MG63 (cell line): ENCODE results near the gene OTULINL. TPM values are rescaled to one million over a fixed set of nuclear protein-coding genes. Genes with fewer than 3 reads are reported as not detected.

Experiments used
- DNase-seq: peaks from one replicate; pipeline ENCODE4 v3.0.0-alpha.2; 2020
- H3K27me3 ChIP-seq: fragments of 250-450 bp; sonication (Bioruptor Pico); 2 replicates; pipeline ENCODE4 v1.5.1; 2020; ENCODE audit warnings: mild to moderate bottlenecking, moderate library complexity
- H3K36me3 ChIP-seq: fragments of 250-450 bp; sonication (Bioruptor Pico); 2 replicates; pipeline ENCODE4 v1.5.1; 2020; ENCODE audit warnings: mild to moderate bottlenecking, moderate library complexity
- H3K4me3 ChIP-seq: fragments of 250-450 bp; sonication (Bioruptor Pico); 2 replicates; pipeline ENCODE4 v1.5.1; 2020; ENCODE audit warnings: mild to moderate bottlenecking, moderate library complexity
- H3K9me3 ChIP-seq: fragments of 250-450 bp; sonication (Bioruptor Pico); 2 replicates; pipeline ENCODE4 v1.5.1; 2020; ENCODE audit warnings: mild to moderate bottlenecking, moderate library complexity
- total RNA-seq: library from RNA; depleted of rRNA; stranded (reverse); fragments of >200 nt; shearing (Covaris generic); gene quantifications from 2 replicates; pipeline ENCODE4 v1.2.3, GENCODE V29; 2014; ENCODE audit warnings: low replicate concordance; rRNA removed

Gene OTULINL
- total RNA-seq, 1 experiment from 2014 or later: 0.63 TPM

DNA sequence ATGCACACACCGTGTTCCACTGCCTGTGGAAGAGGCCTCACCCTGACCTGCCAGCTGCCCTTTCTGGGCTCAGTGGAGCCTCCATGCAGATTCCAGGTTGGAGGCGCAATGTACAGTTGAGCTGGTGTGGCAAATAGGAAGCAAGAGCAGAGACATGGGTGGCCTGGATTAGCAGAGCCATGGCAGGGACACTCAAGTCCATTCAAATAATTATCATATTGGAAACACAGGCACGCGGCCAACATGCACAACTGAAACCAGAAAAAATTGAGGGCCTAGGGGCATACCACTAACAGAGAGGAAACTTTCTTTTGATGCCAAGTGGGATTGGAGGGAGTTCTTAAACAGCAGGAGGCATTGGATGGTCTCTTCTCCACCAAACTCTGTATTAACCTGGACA is 35.8 kb downstream of the OTULINL start:
- Histone ChIP-seq H3K4me3 (no peak overlapping the region), H3K27me3 (peaks cover 14% of the 10 kb centered on the region), H3K36me3 (no peaks in the 10 kb centered on the region), H3K9me3 (peaks cover 5% of the 10 kb centered on the region)
- no peak for DNase-seq

DNA sequence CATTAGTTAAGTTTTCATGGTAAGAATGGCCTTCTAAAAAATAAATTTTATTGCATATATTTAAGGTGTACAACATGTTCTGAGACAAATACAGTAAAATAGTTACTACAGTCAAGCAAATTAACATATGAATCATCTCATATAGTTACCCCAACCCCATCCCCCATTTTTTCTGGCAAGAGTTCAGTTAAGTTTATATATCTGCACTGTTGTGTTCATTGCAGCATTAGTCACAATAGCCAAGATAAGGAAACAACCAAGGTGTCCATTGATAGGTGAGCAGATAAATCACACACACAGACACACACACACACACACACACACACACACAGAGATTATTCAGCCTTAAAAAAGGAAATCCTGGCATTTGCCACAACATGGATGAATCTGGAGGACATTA is 45.7 kb downstream of the OTULINL start:
- Histone ChIP-seq H3K4me3 (no peak overlapping the region), H3K36me3 (no peaks in the 10 kb centered on the region), H3K9me3 (no peaks in the 10 kb centered on the region), H3K27me3 (peaks cover 30% of the 10 kb centered on the region)
- no peak for DNase-seq

DNA sequence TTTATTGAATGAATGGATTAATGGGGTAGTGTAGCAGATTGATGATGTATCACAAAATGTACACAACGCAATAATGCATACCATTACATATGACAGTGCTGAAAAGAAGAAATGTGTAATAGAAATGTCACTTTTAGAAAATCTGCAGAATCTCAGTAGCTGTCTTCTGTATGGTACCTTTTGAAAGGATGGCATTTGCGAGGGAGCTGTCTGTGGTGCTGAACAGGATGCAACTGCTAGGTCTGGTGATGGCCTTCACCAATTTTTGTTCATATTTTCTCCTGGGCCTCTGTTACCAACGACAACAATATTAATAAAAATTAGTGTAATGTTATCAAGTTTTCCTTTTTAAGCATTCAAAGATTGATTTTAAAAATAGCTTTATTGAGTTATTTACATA is 46.8 kb downstream of the OTULINL start:
- Histone ChIP-seq H3K36me3 (no peaks in the 10 kb centered on the region), H3K9me3 (no peaks in the 10 kb centered on the region), H3K27me3 (peaks cover 31% of the 10 kb centered on the region), H3K4me3 (no peak overlapping the region)
- peak; percentile 39 for DNase-seq

DNA sequence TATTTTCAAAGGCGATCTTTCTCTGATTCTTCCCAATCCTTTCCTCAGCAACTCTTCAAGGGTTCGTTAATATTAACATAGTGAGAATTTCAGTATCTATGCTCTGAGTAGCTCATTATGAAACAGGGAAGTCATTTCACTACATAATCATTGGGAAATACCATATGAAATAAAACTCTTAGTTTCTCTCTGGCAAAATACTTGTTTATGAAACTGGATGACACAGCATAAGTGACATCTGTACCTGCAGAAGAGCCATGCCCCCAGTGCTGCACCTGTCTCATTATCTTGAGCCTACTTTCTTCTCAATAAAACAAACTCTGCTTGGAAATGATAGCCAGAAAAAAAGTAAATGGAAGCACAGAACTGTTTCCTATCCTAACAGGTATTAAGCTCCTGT is 49.1 kb downstream of the OTULINL start:
- DNase-seq: no peak
- H3K36me3 ChIP-seq: no peaks in the 10 kb centered on the region
- peaks cover 27% of the 10 kb centered on the region for H3K27me3 ChIP-seq
- no peak overlapping the region for H3K4me3 ChIP-seq
- no peaks in the 10 kb centered on the region for H3K9me3 ChIP-seq

DNA sequence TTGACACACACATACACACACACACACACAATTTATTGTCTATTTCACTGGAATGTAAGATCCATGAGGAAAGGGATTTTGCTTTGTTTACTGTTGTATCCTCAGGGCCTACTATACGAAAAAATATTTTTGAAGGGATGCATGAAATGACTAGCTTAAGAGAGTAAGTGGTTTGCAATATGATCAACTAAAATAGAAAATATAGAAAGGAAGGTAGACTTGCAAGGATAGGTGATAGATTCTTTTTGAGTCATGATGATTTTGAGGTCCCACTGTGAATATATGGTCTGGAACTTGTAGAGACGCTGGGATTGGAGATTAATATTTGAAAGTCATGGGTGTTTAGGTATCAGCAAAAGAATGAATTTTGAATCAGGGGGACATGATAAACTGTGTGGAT is 54.1 kb downstream of the OTULINL start:
- H3K4me3 ChIP-seq: no peak overlapping the region
- H3K27me3 ChIP-seq: peaks cover 43% of the 10 kb centered on the region
- no peaks in the 10 kb centered on the region for H3K36me3 ChIP-seq
- no peak for DNase-seq
- no peaks in the 10 kb centered on the region for H3K9me3 ChIP-seq

DNA sequence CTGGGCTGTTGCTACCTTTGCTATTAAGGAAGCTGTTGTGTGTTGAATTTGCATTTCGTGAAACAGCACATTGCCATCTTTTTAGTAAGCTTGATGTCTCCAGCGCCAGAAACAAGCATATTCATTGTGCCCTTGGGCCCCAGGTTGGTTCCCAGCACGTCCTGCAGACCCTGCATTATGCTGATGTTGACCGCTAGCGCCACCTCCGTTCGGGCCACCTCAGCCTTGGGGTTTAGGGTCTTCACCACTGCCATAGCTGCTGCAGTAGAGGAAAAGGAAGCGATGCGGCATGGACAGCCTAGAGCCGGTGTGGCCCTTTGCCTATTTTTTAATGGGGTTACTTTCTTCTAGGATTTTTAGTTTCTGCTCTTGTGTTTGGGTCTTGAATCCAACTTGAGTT is 59.2 kb downstream of the OTULINL start:
- Histone ChIP-seq H3K4me3 (no peak overlapping the region), H3K27me3 (peaks cover 48% of the 10 kb centered on the region), H3K36me3 (no peaks in the 10 kb centered on the region), H3K9me3 (no peaks in the 10 kb centered on the region)
- DNase-seq: no peak

DNA sequence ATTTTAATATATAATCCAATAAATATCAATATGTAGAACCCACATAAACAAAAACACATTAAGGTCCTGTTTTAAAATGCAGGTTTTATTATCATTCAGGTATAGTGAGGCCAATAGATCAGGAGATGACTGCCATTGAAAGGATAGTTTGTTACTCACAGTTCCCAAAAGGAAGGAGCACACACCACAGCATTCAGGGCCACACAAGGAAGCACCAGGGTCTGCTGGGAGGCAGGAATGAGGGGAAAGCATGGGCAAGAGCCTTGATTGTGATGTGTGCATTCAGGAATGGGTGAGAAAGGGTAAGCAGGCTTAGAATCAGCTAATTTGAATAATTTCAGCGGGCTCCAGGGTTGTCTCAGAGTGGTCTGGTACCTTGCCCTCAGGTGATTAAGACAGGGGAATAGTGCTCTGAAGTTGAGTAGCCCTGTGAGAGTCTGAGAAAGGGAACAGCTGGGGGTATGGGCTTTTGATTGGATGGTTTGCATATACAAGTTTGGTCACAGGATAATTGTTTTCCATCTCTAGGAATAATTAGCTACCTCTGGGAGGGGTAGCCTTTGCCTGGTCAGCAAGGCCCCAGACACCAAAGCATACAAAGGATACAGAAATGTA is 63.1 kb downstream of the OTULINL start:
- DNase-seq: no peak
- H3K27me3 ChIP-seq: peaks cover 27% of the 10 kb centered on the region
- H3K9me3 ChIP-seq: no peaks in the 10 kb centered on the region
- no peaks in the 10 kb centered on the region for H3K36me3 ChIP-seq
- H3K4me3 ChIP-seq: no peak overlapping the region

DNA sequence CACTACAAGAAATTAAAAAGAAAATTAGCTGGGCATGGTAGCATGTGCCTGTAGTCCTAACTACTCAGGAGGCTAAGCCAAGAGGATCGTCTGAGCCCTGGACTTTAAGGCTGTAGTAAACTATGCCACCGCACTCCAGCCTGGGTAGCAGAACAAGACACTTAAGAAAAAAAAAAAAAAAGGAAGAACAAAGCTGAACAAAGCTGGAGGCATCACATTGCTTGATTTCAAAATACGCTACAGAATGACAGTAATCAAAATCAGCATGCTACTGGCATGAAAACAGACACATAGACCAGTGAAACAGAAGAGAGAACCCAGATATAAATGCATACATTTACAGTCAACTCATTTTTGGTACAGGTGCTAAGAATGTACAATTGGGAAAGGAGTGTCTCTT is 68.5 kb downstream of the OTULINL start:
- Histone ChIP-seq H3K27me3 (peaks cover 26% of the 10 kb centered on the region), H3K36me3 (no peaks in the 10 kb centered on the region), H3K4me3 (no peak overlapping the region), H3K9me3 (no peaks in the 10 kb centered on the region)
- no peak for DNase-seq

DNA sequence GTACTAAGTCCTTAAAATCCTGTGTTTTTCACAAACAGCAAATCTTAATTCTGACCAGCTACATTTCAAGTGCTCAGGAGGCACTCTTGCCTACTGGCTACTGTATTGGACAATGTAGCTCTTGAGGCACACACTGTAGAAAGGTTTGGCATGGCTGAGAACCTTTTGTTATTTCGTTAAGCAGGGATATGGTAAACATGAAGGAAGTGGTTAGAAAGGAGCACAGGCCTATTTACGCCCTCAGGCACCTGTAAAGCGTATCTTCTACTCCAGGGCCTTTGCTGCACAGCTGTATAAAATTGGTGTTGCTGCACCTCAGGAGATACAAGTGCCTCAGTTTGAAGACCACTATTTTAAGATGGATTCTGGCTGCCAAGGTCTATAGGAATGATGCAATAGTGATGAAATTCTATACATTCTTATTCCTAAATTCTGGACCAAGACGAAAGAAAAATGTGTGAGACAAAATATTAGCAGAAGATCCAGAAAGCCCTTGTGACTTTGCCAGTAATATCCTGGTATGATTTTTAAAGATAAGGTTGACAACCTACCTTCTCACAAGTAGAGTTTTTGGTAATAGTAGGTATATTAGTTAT is 73.7 kb downstream of the OTULINL start:
- Histone ChIP-seq H3K27me3 (peaks cover 15% of the 10 kb centered on the region), H3K9me3 (no peaks in the 10 kb centered on the region), H3K4me3 (no peak overlapping the region), H3K36me3 (no peaks in the 10 kb centered on the region)
- DNase-seq: no peak

DNA sequence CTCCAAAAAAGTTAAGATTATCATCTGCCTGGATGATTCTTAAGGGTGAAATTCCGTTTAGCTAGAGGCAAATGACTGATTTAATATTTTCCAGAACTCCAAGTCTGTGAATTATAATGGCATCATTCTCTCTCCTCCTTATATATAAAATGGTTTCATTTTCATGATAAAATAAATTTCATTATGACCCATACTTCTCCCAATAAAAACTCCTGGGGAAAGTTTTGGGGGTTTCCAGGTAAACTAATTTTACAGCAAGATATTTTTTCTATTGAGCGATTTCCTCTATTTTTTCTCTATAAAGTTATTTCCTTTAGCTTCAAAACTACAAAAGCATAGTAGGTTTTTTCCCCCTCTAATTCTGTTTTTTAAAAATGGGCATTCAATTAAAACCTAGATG is 75.3 kb downstream of the OTULINL start:
- DNase-seq: no peak
- Histone ChIP-seq H3K9me3 (no peaks in the 10 kb centered on the region), H3K27me3 (peaks cover 9% of the 10 kb centered on the region), H3K36me3 (no peaks in the 10 kb centered on the region), H3K4me3 (no peak overlapping the region)

DNA sequence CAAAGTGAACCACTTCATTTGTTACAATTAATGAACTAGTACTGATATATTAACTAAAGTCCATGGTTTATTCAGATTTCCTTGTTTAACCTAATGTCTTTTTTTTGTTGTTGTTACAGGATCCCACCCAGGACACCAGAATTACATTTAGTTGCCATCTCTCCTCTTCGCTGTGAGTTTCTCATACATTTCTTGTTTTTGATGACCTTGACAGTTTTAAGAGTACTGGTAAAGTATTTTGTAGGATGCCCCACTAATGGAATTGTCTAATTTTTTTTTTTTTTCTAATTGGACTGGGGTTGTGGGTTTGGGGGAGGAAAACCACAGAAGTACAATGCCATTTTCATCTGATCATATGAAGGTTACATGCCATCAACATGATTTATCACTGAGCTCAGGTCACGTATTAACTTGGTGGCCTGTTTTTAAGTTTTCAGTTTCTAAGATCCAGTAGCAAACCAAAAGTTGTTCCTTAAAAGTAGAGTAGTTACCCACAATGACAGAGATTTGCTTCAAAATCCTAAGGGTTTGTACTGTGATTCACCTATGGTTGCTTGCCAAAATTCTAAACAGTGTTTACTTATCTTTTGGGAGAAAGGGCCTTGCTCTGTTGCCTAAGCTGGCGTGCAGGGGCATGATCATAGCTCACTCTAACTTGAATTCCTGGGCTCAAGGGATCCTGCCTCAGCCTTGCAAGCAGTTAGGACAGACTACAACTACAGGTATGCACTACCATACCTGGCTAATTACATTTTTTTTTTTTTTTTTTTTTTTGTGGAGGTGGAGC is 78.4 kb downstream of the OTULINL start:
- no peaks in the 10 kb centered on the region for H3K27me3 ChIP-seq
- no peaks in the 10 kb centered on the region for H3K9me3 ChIP-seq

DNA sequence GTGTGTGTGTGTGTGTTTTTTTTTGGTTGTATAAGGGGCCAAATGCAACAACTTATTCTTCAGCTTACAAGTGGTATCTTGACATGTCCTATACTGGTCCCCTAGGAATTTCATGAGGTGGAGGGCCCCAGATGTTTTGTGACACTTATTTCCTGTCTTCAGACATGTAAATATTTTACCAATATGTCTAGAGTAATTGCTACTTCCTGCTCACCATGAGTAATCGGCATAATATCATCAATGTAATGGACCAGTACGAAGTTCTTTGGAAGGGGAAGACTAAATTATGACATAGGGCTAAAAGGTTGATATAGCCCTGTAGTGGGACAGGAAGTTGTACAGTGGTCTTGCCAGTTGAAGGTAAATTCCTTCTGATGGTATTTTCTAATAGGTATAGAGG is 79.2 kb downstream of the OTULINL start:
- Histone ChIP-seq H3K4me3 (no peak overlapping the region), H3K9me3 (no peaks in the 10 kb centered on the region), H3K27me3 (no peaks in the 10 kb centered on the region), H3K36me3 (no peaks in the 10 kb centered on the region)
- no peak for DNase-seq

More for the DNA sequence above, 78.4 kb downstream of the OTULINL start:
- Histone ChIP-seq H3K36me3 (no peaks in the 10 kb centered on the region), H3K4me3 (no peak overlapping the region)
- peak; percentile 83 for DNase-seq

Other genes with a start within 250 kb of the OTULINL start
- gene OTULIN, start 82.9 kb downstream of the OTULINL start, total RNA-seq: 19.1 and 71.5 TPM in 2 replicates